Muscle of leg (tissue), 11 donors: Measurements from ENCODE around the gene UBE2K. TPM values are rescaled to one million over a fixed set of nuclear protein-coding genes. Genes with fewer than 3 reads are reported as not detected.

Experiments
- DNase-seq: peaks from one replicate; pipeline ENCODE4 v3.0.0; 2013
- H3K27ac ChIP-seq: one replicate; pipeline ENCODE4 v1.5.1; 2013; ENCODE audit warnings: mild to moderate bottlenecking, low read length, control low read depth
- H3K27me3 ChIP-seq: one replicate; pipeline ENCODE4 v1.6.1; 2013; ENCODE audit warnings: low read length; ENCODE audit not compliant: control insufficient read depth, insufficient read depth
- H3K36me3 ChIP-seq: one replicate; pipeline ENCODE4 v1.6.1; 2013; ENCODE audit warnings: low read length; ENCODE audit not compliant: control insufficient read depth, insufficient read depth
- H3K4me1 ChIP-seq: one replicate; pipeline ENCODE4 v1.6.1; 2013; ENCODE audit warnings: low read length; ENCODE audit not compliant: control insufficient read depth, insufficient read depth
- H3K4me3 ChIP-seq: one replicate; pipeline ENCODE4 v1.5.1; 2013; ENCODE audit warnings: low read length, control low read depth
- H3K9me3 ChIP-seq: replicated peaks from 2 replicates; pipeline ENCODE4 v1.6.1; 2013; ENCODE audit warnings: low read depth, low read length; ENCODE audit not compliant: control insufficient read depth
- WGBS: methylation state at CpG from one replicate; pipeline ENCODE4 v1.1.5; 2013; ENCODE audit warnings: missing lambda C conversion rate; ENCODE audit not compliant: insufficient coverage; 5-methylcytosine and 5-hydroxymethylcytosine counted together
- polyA plus RNA-seq, 8 donors: library from polyadenylated mRNA; unstranded; fragments of 120-200 nt; gene quantifications; one replicate each; pipeline versions ENCODE4 v1.2.1 to v1.2.3, GENCODE V29; 2013; ENCODE audit warnings: inconsistent platforms in 1 of 8, low replicate concordance in 1 of 8; ENCODE audit not compliant: insufficient read length in 8 of 8, insufficient read depth in 1 of 8
- total RNA-seq: library from RNA; stranded (reverse); fragments of 120-200 nt; gene quantifications from one replicate; pipeline ENCODE4 v1.2.4, GENCODE V29; 2013

UBE2K gene
- total and polyA plus RNA-seq, 9 donors = 16.0 to 68.3 (median 51.1) TPM

- Histone ChIP-seq H3K4me3 (no peak overlapping the region), H3K9me3 (no peaks in the 10 kb centered on the region), H3K27ac (no peak overlapping the region), H3K27me3 (no peaks in the 10 kb centered on the region), H3K4me1 (no peaks in the 10 kb centered on the region), H3K36me3 (peaks cover 4% of the 10 kb centered on the region)
- 73% methylated on average over 5 of the region's 7 CpGs for WGBS
- no peak for DNase-seq
Measured at GRCh38 chr4:39814403-39815185, 116.7 kb downstream of the UBE2K start.

- Histone ChIP-seq H3K27me3 (no peaks in the 10 kb centered on the region), H3K27ac (no peak overlapping the region), H3K4me3 (no peak overlapping the region), H3K36me3 (peaks cover 7% of the 10 kb centered on the region), H3K9me3 (no peaks in the 10 kb centered on the region), H3K4me1 (no peaks in the 10 kb centered on the region)
- 87% methylated on average over 5 of the region's 5 CpGs for WGBS
- no peak for DNase-seq
Measured at GRCh38 chr4:39818646-39819045, 120.7 kb downstream of the UBE2K start.

GRCh38 chr4:39820186-39820585, 122.2 kb downstream of the UBE2K start:
- Histone ChIP-seq H3K27ac (no peak overlapping the region), H3K4me1 (no peaks in the 10 kb centered on the region), H3K4me3 (no peak overlapping the region), H3K9me3 (no peaks in the 10 kb centered on the region), H3K36me3 (peaks cover 8% of the 10 kb centered on the region), H3K27me3 (no peaks in the 10 kb centered on the region)
- no CpG with 5 or more reads among the region's 5 CpGs for WGBS
- DNase-seq = peak; percentile 11

GRCh38 chr4:39821951-39822350, 124.0 kb downstream of the UBE2K start:
- DNase-seq = no peak
- WGBS = 100% methylated on average over 6 of the region's 9 CpGs
- no peaks in the 10 kb centered on the region for H3K27me3 ChIP-seq

DNA sequence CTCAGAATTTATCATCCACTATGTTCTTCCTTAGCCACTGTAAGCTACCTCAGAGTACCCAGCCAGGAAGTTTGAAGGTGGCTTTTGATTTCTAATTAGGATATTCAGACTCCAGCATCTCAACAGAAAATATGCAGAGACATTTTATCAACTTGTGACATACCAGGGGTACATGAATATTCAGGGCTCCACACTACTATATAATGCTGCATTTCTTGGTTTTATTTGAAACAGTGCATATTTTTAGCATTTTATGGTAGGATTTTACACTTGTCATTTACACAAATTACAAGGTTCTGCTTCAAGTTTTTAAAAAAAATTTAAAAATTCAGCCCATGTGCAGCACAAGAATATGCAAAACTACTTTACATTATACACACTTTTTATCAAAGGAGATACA, 124.7 kb downstream of the UBE2K start:
- H3K36me3 ChIP-seq = peaks cover 16% of the 10 kb centered on the region
- no peak for DNase-seq
- H3K4me3 ChIP-seq = no peak overlapping the region
- no peak overlapping the region for H3K27ac ChIP-seq
- no peaks in the 10 kb centered on the region for H3K4me1 ChIP-seq
- no peaks in the 10 kb centered on the region for H3K27me3 ChIP-seq
- H3K9me3 ChIP-seq = no peaks in the 10 kb centered on the region

More at GRCh38 chr4:39821951-39822350, 124.0 kb downstream of the UBE2K start:
- Histone ChIP-seq H3K9me3 (no peaks in the 10 kb centered on the region), H3K36me3 (peaks cover 14% of the 10 kb centered on the region), H3K4me1 (no peaks in the 10 kb centered on the region), H3K27ac (no peak overlapping the region), H3K4me3 (no peak overlapping the region)

DNA sequence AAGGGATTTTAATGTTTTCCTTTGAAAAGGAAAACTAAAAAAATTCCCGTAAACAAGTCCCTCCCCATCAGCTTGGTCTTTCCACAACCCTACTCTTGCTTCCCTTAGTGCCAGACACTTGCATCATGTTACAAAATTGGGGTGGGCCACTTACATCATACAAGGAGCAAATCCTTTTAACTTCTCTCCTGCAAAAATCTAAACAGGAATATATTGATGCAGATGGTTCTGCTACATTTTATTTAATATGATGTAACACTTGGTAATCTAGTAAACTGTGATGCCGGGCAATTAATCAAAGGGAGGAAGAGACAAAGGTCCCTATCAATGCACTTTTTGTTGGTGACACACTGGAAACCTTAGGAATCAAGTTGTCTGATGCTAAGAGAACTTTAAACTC, 125.3 kb downstream of the UBE2K start:
- no CpG with 5 or more reads among the region's 2 CpGs for WGBS
- no peaks in the 10 kb centered on the region for H3K9me3 ChIP-seq
- H3K4me1 ChIP-seq = no peaks in the 10 kb centered on the region
- no peak overlapping the region for H3K27ac ChIP-seq
- H3K4me3 ChIP-seq = no peak overlapping the region
- no peaks in the 10 kb centered on the region for H3K27me3 ChIP-seq
- peaks cover 21% of the 10 kb centered on the region for H3K36me3 ChIP-seq
- DNase-seq = peak; percentile 72

DNA sequence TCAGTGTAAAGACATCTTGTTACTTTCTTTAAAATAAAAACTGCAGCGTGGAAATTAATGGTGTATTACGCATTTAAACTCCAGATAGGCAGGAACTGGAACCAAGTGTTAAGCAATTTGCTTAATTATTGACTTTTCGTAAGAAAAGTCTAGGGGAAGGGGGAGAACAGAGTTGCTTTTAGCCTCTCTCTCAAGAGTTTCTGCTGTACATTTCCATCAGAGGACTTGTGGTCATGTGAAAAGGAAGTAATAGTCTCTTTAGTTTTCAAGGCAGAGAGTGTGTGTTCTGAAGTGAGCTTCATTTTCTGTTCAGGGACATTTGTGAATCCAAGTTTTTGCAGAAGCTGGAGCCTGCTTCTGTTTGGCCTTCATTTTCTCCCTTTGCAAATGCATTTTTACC, 127.2 kb downstream of the UBE2K start:
- WGBS = 96% methylated on average over 3 of the region's 3 CpGs
- Histone ChIP-seq H3K27ac (no peak overlapping the region), H3K4me3 (no peak overlapping the region), H3K27me3 (no peaks in the 10 kb centered on the region), H3K36me3 (peaks cover 30% of the 10 kb centered on the region), H3K4me1 (no peaks in the 10 kb centered on the region), H3K9me3 (no peaks in the 10 kb centered on the region)
- peak; percentile 19 for DNase-seq

DNA sequence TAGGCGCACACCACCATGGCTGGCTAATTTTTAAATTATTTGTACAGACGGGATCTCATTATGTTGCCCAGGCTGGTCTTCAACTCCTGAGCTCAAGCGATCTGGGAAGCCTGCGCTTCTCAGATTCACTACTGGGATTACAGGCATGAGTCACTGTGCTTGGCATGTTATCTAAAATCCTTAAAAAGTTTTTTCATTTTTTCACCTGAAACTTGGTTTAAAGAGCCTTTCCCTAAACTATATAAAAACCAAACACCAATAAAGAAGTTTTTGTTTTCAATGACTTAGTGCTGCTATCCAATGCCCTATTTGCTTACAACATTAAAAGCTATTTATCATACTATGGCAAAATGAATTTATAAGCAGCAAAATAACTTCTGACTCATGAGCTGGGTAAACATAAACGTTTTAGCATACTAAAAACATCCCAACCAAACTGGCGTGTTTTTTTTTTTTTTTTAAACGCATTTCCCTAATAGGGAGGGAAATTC, 127.8 kb downstream of the UBE2K start:
- DNase-seq = peak; percentile 10
- 83% methylated on average over 2 of the region's 7 CpGs for WGBS
- no peak overlapping the region for H3K4me3 ChIP-seq
- H3K9me3 ChIP-seq = no peaks in the 10 kb centered on the region
- no peak overlapping the region for H3K27ac ChIP-seq
- no peaks in the 10 kb centered on the region for H3K4me1 ChIP-seq
- no peaks in the 10 kb centered on the region for H3K27me3 ChIP-seq
- peaks cover 33% of the 10 kb centered on the region for H3K36me3 ChIP-seq

Other genes starting within 250 kb of the UBE2K start
- 5,379 TPM for gene RPL9, start 239.2 kb upstream of the UBE2K start, total RNA-seq
- 1,000 to 10,000 TPM in 5 of 8 donors, 100 to 1,000 TPM in 3; 502 to 2,657 (median 2,060) TPM for gene RPL9, start 239.2 kb upstream of the UBE2K start, polyA plus RNA-seq
- 22.2 TPM for gene LIAS, start 239.1 kb upstream of the UBE2K start, total RNA-seq
- gene LIAS, start 239.1 kb upstream of the UBE2K start, polyA plus RNA-seq = 10 to 100 TPM; 17.8 to 25.8 (median 22.2) TPM
- gene UGDH, start 170.7 kb upstream of the UBE2K start, total RNA-seq = 37.5 TPM
- 10 to 100 TPM; 39.4 to 78.1 (median 45.2) TPM for gene UGDH, start 170.7 kb upstream of the UBE2K start, polyA plus RNA-seq
- 13.7 TPM for gene SMIM14, start 59.3 kb upstream of the UBE2K start, total RNA-seq
- 10 to 100 TPM; 11.6 to 23.9 (median 15.9) TPM for gene SMIM14, start 59.3 kb upstream of the UBE2K start, polyA plus RNA-seq